HG02588 (cell line): ENCODE data around the gene CELF5.
"Not testable (repeated sequence)": the region's sequence is repeated elsewhere in the genome, so short reads cannot be mapped to it uniquely, and the experiment has no call there.

Experiments used
- ATAC-seq: cut with Tn5 transposase; IDR thresholded peaks from one replicate; pipeline ENCODE4 v1.9.1; 2021; ENCODE audit warnings: mild to moderate bottlenecking, moderate library complexity; ENCODE audit not compliant: unreplicated experiment

CELF5 gene

DNA sequence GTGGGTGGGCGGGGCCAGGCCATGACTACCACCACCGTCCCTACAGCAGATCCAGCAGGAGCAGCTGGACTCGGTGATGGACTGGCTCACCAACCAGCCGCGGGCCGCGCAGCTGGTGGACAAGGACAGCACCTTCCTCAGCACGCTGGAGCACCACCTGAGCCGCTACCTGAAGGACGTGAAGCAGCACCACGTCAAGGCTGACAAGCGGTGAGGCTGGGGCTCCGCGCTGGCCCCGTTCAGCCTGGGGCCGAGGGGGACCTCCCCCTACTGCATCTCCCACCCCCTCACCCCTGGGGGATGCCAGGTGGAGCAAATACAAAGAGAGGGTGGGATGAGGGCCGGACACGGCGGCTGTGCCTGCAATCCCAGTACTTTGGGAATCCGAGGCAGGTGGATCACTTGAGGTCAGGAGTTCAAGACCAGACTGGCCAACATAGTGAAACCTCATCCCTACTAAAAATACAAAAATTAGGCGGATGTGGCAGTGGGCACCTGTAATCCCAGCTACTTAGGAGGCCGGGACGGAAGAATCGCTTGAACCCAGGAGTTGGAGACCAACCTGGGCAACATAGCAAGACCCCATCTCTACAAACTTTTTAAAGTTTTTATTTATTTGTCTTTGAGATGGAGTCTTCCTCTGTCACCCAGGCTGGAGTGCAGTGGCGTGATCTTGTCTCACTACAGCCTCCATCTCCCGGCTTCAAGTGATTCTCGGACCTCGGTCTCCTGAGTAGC is 18.1 kb upstream of the CELF5 start:
- ATAC-seq: no peak

GRCh38 chr19:3207461-3208242 is 16.8 kb upstream of the CELF5 start:
- no peak for ATAC-seq

GRCh38 chr19:3208317-3209207 is 15.9 kb upstream of the CELF5 start:
- ATAC-seq: no peak

DNA sequence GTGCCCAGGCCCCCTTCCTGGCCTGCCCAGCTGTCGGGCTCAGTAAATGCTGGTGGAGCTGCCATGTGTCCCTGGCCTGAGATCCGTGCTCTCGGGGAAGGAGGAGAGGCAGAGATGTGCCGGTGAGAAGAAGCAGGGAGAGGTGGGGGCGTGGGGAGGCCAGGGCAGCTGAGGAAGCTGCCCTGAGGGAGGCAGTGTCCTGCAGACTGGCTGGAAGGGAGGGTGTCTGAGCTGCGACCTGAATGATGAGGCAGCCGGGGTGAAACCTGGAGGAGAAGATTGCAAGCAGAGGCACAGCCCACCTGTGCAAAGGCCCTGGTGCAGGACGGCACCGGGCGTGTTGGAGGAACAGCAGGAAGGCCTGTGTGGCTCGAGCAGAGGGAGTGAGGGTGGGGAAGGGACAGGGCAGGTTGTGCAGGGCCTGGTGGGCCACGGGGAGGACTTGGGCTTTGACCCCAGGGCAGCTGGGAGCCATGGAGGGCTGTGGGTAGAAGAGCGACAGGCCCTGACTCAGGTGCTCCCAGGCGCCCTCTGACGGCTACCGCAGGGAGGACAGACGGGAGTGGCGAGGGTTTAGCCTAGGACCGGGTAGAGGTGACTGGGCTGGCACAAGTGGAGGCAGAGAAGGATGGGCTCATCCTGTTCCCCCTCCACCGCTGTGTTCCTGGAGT is 14.0 kb upstream of the CELF5 start:
- no peak for ATAC-seq

DNA sequence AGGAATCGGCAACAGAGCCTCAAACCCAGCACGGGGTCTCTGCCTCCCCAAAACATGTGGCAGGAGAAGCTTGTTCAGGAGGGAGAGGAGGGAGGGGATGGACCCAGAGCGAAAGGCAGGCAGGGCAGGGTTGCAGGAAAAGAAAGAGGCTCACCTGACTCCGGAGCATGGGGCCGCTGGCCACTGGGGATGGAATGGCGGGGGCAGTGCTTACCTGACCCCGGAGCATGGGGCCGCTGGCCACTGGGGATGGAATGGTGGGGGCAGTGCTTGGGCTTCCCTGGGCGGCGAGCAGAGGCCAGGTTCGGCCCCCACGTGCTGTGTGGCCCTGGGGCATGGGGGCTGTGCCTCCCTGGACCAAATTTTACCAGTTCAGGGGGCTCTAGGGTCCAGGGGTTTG is 13.3 kb upstream of the CELF5 start:
- ATAC-seq: no peak

DNA sequence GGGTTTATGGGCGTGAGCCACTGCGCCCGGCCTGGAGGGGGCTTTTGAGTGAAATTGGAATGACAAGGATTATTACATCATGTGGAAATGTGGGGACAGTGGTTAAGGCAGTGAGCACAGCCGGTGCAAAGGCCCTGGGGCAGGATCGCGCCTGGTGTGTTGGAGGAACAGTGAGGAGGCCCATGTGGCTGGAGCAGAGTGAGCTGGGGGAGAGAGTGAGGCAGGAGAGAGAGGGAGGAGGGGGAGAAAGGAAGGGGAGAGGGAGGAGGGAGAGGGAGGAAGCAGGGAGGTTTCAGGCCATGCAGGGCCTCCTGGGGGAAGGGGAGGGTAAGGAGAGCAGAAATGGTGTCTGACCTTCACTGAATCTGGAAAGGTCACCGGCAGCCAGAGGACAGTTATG is 11.3 kb upstream of the CELF5 start:
- no peak for ATAC-seq

- no peak for ATAC-seq
These were observed 7.6 kb upstream of the CELF5 start for GRCh38 chr19:3216874-3217273.

DNA sequence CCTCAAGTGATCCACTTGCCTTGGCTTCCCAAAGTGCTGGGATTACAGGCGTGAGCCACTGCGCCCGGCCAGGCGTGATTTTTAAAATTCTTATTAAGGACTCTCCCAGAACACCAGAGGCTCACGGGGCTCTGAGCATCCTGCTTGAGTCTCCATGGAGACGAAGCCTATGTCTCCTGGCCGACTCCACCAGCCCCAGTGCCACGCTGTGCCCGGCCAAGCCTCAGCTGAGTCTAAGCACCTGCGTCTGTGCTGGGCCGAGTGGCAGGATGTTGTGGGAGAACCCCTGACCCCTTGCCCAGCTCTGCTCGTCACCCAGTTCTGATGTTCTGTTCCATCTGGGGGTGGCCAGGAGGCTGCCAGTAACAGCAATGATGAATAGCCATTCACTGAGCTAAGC is 3.9 kb upstream of the CELF5 start:
- ATAC-seq: no peak

GRCh38 chr19:3221576-3221975 is 2.9 kb upstream of the CELF5 start:
- not testable (repeated sequence) for ATAC-seq

DNA sequence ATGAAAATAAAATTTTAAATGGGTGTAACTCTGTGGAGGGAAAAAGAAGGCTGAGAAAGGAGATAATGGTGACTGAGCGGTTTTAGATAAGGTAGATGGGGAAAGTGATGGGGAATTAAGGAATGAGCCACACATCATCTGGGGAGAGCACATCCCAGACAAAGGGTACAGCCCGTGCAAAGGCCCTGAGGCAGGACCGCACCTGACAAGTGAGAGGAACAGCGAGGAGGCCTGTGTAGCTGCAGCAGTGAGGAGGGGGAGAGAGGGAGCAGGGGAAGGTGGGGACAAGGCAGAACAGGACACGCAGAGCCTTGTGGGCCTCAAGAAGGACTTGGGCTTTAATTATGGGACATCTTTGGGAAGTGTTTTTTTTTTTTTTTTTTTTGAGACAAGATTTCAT is 1.8 kb upstream of the CELF5 start:
- no peak for ATAC-seq

- no peak for ATAC-seq
These were observed 666 bp downstream of the CELF5 start for GRCh38 chr19:3225169-3225485.

DNA sequence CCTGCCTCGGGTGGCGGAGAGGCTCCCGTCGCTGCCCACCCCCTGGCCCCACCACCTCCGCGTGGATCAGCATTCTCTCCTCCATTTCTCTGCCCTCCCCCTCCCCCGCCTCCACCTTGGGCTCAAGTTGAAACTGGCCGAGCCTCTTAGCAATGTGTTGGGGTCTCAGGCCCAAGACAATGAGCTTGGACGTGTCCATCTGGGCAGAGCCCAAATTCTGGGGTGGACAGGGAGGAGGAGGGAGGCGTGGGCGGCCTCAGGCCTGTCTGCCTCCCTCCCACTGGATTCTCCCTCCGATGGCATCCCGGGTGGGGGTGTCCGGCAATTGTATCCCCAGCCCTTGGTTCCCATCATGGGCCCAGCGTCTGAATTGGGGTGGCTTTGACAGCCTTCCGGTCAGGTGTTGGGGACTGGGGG is 1.2 kb downstream of the CELF5 start:
- no peak for ATAC-seq

GRCh38 chr19:3227054-3227626 is 2.7 kb downstream of the CELF5 start:
- ATAC-seq: no peak

DNA sequence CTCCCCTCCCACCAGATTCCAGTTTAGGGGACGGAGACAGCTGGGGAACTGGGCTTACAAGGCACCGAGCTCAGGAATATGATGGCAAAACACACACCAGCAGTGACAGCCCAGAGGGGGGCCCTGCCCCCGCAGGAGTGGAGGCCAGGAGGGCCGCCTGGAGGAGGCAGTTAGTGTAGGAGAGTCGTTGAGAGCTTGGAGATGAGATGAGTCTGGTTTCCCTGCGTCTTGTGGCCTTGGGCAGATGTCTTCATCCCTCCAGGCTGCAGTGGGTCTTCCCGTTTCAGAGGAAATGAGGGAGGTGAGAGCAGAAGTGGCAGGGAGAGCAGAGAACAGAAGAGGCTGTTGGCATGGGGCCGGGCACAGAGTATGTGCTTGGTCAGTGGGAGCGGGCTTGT is 4.9 kb downstream of the CELF5 start:
- no peak for ATAC-seq

DNA sequence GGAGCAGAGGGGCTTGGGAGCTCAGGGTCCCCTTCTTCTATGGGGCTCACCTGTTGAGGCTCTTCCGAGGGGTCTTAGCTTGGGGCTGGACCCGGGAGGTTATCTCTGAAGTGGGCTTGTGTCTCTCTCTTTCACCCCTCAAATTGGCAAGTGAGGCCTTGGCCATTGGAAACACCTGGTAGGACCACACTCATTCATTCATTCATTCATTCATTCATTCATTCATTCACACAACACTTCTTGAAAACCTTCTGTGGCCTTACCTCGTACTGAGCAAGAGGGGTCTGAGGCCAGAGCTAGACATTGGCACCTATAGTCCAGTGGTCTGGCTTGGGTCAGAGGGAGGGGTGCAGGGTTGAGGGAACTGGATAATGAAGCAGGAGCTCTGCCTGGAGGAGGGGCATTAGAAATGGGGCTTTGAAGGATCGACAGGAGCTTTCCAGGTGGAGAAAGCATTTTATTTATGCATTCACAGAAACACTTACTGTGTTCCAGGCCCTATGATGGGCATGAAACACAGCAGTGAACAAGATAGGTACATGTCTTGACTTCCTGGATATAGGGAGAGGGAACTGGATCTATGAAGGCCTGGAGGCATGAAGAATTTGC is 5.5 kb downstream of the CELF5 start:
- ATAC-seq: no peak

DNA sequence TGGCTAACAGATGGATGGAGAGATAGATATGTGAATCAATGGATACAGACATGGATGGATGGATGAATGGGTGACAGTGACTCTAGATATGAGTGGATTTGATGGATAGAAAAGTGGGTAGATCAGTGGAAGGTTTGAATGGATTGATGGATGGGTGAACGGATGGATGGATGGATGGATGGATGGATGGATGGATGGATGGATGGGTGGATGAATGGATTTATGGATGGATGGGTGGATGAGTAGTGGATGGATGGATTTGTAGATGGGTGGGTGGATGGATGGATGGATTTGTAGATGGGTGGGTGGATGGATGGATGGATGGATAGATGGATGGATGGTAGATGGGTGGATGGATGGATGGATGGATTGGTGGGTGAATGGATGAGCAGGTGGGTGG is 6.8 kb downstream of the CELF5 start:
- no peak for ATAC-seq

- ATAC-seq: no peak
These were observed 8.7 kb downstream of the CELF5 start for GRCh38 chr19:3233116-3233515.

DNA sequence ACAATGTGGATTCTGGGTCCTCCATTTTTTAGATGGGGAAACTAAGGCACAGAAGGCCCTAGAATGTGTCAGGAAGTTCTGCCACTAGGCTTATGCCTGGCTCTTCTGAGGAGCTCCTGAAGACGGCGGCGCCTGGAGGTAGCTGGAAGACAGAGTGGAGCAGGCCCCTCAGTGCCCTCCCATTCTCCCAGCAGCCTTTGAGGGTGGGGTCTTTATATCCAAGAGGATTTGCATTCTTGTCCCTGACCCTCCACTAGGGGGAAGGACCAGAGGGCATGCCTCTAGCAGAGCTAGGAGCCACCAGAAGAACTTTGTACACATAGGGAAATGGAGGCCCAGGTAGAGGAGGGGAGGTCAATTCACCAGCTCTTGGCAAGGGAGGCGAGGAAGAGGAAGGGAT is 9.4 kb downstream of the CELF5 start:
- no peak for ATAC-seq

- ATAC-seq: no peak
These were observed 10.3 kb downstream of the CELF5 start for GRCh38 chr19:3234800-3235199.

DNA sequence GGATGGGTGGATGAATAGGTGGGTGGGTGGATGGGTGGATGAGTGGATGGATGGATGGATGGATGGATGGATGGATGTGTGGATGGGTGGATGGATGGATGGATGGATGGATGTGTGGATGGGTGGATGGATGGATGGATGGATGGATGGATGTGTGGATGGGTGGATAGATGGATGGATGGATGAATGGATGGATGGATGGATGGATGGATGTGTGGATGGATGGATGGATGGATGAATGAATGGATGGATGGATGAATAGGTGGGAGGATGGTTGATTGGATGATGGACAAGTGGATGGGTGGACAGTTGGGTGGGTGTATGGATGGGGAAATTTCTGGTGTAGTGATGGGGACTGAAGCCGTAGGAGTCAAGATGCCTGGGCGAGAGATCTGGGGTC is 11.1 kb downstream of the CELF5 start:
- not testable (repeated sequence) for ATAC-seq
